Muscle layer of colon (tissue), 2 donors: ENCODE measurements around the gene OVCH1.
"Not testable (repeated sequence)": the region's sequence is repeated elsewhere in the genome, so short reads cannot be mapped to it uniquely, and the experiment has no call there.

ENCODE experiments used
- H3K27ac ChIP-seq: one replicate; pipeline ENCODE4 v1.7.0; 2013; ENCODE audit warnings: low read depth, mild to moderate bottlenecking, low read length, moderate library complexity
- H3K27me3 ChIP-seq, 2 donors: one replicate each; pipeline ENCODE4 v1.7.0; 2013; ENCODE audit warnings: low read length in 2 of 2, mild to moderate bottlenecking in 2 of 2; ENCODE audit not compliant: insufficient read depth in 2 of 2, control insufficient read depth in 1 of 2
- H3K36me3 ChIP-seq: one replicate; pipeline ENCODE4 v1.7.0; 2013; ENCODE audit warnings: mild to moderate bottlenecking, low read length; ENCODE audit not compliant: insufficient read depth
- H3K4me1 ChIP-seq: one replicate; pipeline ENCODE4 v1.7.0; 2013; ENCODE audit warnings: mild to moderate bottlenecking, low read length; ENCODE audit not compliant: insufficient read depth
- H3K4me3 ChIP-seq, 2 donors: one replicate each; pipeline ENCODE4 v1.7.0; 2013; ENCODE audit warnings: low read length in 2 of 2, low read depth in 1 of 2, mild to moderate bottlenecking in 1 of 2, moderate library complexity in 1 of 2
- H3K9ac ChIP-seq: one replicate; pipeline ENCODE4 v1.7.0; 2013; ENCODE audit warnings: low read length
- H3K9me3 ChIP-seq: one replicate; pipeline ENCODE4 v1.7.0; 2013; ENCODE audit warnings: mild to moderate bottlenecking, low read length
- donor health status: abdominal sarcoma.
- donor health status: Adenocarcinoma of cecum.

Gene OVCH1

DNA sequence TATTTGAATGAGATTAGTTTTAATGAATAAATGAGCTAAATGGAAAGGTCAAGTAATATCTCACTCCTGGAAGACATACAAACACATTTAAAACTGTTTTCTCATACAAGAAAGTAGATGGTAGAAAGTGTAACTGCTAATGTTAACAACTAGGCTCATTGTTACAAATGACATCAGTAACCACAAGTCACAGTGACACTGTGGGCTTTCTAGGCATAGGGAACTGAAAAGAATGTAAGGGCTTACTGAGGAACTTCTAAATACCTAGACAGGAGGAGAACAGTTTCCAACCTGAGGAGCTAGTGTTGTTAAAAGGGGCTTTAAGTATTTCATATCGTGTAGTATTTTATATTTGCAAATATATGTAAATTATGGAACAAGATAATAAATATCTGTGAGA lies 99.0 kb downstream of the OVCH1 start:
- Histone ChIP-seq H3K9ac (no peak overlapping the region), H3K27ac (no peak overlapping the region), H3K36me3 (no peaks in the 10 kb centered on the region), H3K4me3 (no peak overlapping the region), H3K4me1 (no peaks in the 10 kb centered on the region), H3K27me3 (no peaks in the 10 kb centered on the region), H3K9me3 (no peaks in the 10 kb centered on the region)

DNA sequence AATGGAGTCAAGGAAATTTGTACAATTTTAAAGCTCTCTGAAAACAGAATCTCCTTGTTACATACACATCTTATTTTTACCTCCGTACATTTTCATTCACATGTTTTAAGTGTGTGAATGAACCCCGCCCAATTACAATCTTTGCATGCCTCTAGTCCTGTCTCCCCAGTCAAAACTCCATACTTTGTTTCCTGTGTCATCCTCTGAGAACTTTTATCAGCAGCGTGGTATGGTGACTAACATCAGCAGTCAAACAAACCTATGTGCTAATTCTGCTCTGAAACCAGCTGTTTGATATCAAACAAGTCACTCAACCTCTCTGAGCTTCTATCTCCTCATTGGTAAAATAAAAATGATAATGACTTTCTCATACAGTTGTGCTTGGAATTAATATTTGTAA lies 100.7 kb downstream of the OVCH1 start:
- Histone ChIP-seq H3K9ac (no peak overlapping the region), H3K27me3 (no peaks in the 10 kb centered on the region), H3K36me3 (no peaks in the 10 kb centered on the region), H3K4me1 (no peaks in the 10 kb centered on the region), H3K4me3 (no peak overlapping the region), H3K27ac (no peak overlapping the region), H3K9me3 (no peaks in the 10 kb centered on the region)

DNA sequence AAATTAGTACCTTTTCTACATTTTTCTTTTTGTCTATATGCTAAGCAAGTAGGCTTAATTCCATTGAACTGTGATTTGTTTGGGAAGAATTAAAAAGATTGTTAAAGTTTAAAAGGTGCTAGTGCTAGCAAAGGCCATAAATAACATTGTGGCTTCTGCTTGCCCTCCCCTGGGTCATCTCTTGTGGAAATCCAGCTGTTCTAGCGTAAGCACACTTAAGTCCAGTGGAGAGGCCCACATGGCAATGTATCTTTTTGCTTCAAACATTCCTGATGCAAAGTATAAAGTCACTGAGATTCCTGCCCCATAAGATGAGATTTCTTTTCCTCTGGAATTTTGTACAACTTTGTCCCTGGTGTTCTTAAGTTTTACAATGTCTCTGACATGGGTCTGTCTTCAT lies 102.1 kb downstream of the OVCH1 start:
- no peaks in the 10 kb centered on the region for H3K4me1 ChIP-seq
- no peaks in the 10 kb centered on the region for H3K27me3 ChIP-seq
- no peak overlapping the region for H3K27ac ChIP-seq
- no peak overlapping the region for H3K4me3 ChIP-seq
- H3K9ac ChIP-seq, result no peak overlapping the region
- no peaks in the 10 kb centered on the region for H3K36me3 ChIP-seq
- no peaks in the 10 kb centered on the region for H3K9me3 ChIP-seq

DNA sequence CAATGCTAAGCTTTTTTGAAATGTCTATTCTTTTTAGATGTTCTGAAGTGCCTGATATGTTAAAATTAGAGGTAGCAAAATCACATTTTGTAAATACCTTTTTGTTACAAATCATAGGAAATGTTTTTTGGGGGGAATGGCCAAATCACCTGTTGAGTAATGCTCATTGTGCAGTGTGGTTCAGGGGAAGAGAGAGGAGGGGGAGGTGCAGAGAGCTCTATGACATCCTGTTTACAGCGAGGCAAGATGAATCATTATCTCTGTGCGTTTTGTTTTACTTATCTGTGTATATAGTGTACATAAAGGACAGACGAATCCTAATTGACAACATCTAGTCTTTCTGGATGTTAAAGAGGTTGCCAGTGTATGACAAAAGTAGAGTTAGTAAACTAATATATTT lies 107.1 kb downstream of the OVCH1 start:
- not testable (repeated sequence) for H3K27ac ChIP-seq, H3K4me1 ChIP-seq, H3K27me3 ChIP-seq, H3K4me3 ChIP-seq, H3K36me3 ChIP-seq, H3K9ac ChIP-seq, H3K9me3 ChIP-seq

DNA sequence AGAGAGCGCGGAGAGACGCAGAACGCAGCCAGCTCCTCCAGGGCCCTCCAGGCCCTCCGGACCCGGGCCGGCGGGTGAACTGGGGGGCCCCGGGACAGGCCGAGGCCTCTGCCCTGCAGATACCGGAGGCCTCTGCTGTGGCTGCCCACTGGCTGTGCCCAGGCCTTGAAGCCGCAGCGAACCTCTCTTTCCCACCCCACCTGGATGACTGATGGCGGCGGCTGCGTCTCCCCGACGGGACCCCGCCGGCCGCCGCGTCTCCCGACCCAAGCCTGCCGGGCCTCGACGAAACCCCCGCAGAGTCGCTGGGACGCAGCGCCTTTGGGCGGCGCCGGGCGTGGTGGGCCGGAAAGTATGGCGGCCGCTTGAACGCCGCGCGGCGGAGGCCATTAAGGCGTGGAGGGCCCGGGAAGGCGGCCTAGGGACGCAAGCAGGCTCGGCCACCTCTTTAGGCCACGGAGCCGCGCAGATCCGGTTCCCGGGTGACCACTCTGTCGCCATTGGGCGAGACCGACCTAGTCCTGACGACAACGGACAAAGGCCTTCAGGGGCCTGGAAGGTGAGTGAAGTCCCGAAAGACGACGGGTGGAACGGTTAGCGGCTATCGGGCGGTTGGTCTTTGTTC lies 108.1 kb downstream of the OVCH1 start:
- no peak overlapping the region for H3K9ac ChIP-seq
- no peak overlapping the region for H3K4me3 ChIP-seq
- H3K36me3 ChIP-seq, result no peaks in the 10 kb centered on the region
- no peaks in the 10 kb centered on the region for H3K4me1 ChIP-seq
- H3K9me3 ChIP-seq, result no peaks in the 10 kb centered on the region
- H3K27ac ChIP-seq, result no peak overlapping the region
- H3K27me3 ChIP-seq, result no peaks in the 10 kb centered on the region

DNA sequence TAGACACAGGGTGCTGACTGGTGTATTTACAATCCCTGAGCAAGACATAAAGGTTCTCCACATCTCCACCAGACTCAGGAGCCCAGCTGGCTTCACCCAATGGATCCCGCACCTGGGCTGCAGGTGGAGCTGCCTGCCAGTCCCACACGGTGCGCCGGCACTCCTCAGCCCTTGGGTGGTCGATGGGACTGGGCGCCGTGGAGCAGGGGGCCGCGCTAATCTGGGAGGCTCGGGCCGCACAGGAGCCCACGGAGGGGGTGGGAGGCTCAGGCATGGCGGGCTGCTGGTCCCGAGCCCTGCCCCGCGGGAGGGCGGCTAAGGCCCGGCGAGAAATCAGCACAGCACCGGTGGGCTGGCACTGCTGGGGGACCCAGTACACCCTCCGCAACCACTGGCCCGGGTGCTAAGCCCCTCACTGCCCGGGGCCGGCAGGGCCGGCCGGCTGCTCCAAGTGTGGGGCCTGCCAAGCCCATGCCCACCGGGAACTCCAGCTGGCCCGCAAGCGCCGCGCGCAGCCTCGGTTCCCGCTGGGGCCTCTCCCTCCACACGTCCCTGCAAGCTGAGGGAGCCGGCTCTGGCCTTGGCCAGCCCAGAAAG lies 111.3 kb downstream of the OVCH1 start:
- H3K9ac ChIP-seq, H3K4me1 ChIP-seq, H3K27me3 ChIP-seq, H3K27ac ChIP-seq, H3K4me3 ChIP-seq, H3K36me3 ChIP-seq, H3K9me3 ChIP-seq: not testable (repeated sequence)

DNA sequence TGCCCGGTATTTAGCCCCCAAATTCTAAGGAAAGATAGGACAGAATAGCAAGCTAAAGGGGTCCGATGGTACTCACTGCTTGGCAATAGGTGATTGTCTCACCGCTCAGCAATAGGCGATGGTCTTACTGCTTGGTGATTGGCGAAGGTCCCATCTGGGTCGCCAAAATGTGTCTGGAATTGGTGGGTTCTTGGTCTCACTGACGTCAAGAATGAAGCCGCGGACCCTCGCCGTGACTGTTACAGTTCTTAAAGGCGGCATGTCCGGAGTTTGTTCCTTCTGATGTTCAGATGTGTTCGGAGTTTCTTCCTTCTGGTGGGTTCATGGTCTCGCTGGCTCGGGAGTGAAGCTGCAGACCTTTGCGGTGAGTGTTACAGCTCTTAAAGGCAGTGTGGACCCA lies 112.3 kb downstream of the OVCH1 start:
- H3K4me3 ChIP-seq, result not testable (repeated sequence)

DNA sequence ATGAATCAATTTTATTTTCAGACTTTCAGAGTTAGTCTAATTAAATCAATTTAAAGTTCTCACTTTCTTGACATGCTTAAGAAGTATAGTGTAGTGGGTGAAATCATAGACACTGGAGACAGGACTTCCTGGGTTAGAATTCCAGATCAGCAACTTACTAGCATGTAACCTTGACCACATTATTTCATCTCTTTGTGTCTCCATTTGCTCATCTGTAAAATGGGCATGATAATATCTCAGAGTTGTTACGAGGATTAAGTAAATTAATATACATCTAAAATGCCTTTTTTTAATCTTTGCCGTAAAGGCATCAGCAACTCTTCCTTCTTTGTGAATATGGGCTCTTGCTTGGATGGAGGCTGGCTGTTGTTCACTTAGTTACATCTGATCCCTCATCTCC lies 115.2 kb downstream of the OVCH1 start:
- H3K4me1 ChIP-seq, result peaks cover 10% of the 10 kb centered on the region
- no peak overlapping the region for H3K4me3 ChIP-seq

More for the DNA sequence above, 112.3 kb downstream of the OVCH1 start:
- H3K27ac ChIP-seq, H3K9ac ChIP-seq, H3K9me3 ChIP-seq, H3K36me3 ChIP-seq, H3K4me1 ChIP-seq, H3K27me3 ChIP-seq: not testable (repeated sequence)

DNA sequence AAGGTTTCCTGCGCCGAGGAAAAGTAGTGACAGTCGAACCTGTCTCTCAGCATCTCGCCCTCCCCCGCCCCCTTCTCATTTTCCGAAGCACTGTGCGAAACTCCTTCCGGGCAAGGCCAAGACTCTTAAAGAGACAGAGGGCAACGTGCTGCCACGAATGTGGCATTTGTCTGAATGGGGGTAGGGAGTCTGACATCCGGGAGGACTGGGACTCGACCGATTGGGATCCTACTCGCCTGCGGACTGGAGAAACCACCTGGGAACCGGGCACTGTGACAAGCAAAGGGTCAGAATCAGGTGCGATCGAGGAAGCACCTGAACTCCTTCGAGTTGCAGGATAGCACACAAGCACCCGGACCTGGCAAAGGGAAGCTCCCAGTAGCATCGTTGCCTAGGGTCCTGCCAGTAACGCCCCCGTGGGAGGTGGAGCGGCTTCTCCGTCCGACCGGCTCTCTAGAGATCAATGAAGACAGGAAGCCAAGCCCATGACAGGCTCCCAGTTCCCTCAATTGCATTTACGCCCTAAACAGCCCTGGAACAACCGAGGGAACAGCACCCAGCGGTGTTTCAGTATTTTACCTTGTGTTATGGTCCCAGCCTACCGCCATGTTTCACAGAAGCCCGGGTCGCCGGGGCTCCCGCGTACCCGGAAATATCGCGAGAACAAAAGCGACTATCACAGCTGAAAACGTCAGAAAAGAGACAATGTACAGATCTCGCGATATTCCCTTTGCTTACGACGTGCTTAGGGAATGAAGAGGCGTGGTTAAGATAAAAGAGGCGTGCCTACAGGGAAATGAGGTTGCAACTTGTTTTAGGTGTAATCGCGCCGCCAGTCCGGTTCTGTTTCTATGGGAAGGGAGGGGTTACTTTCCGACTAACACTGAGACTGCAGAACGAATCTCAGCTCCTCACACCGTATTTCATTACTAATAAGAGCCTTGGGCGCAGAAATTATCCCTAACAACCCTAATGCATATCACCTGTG lies 116.7 kb downstream of the OVCH1 start, which contains the start of gene ERGIC2:
Gene ERGIC2 (minus strand): TSS at position 637 of the 988 bp plus-strand sequence. CDS start 9,539 bp downstream, outside the sequence.
- no peaks in the 10 kb centered on the region for H3K9me3 ChIP-seq
- H3K4me1 ChIP-seq, result peaks cover 10% of the 10 kb centered on the region
- H3K36me3 ChIP-seq, result no peaks in the 10 kb centered on the region
- H3K9ac ChIP-seq, result peak within 1 kb of the TSS; percentile 97
- H3K27me3 ChIP-seq, result no peaks in the 10 kb centered on the region
- peak within 1 kb of the TSS; percentile 95 for H3K27ac ChIP-seq
- H3K4me3 ChIP-seq, result peak within 1 kb of the TSS; percentile 100

More for the DNA sequence above, 115.2 kb downstream of the OVCH1 start:
- no peak overlapping the region for H3K27ac ChIP-seq
- H3K36me3 ChIP-seq, result no peaks in the 10 kb centered on the region
- no peak overlapping the region for H3K9ac ChIP-seq
- H3K9me3 ChIP-seq, result no peaks in the 10 kb centered on the region
- no peaks in the 10 kb centered on the region for H3K27me3 ChIP-seq
